Hepatocyte (in vitro differentiated cells): Measurements from ENCODE around the gene PADI2. TPM values are rescaled to one million over a fixed set of nuclear protein-coding genes. Genes with fewer than 3 reads are reported as not detected.

Experiments
- DNase-seq: peaks from one replicate; pipeline ENCODE4 v3.0.0-alpha.2; 2016; ENCODE audit warnings: low spot score
- H2AFZ ChIP-seq: fragments of 200-600 bp; sonication (generic); 2 replicates; pipeline ENCODE4 v1.6.0; 2016; ENCODE audit warnings: antibody characterized with exemption, mild to moderate bottlenecking
- H3K27ac ChIP-seq: fragments of 200-600 bp; sonication (generic); 2 replicates; pipeline ENCODE4 v1.5.1; 2016; ENCODE audit warnings: mild to moderate bottlenecking
- H3K27me3 ChIP-seq: fragments of 200-600 bp; sonication (generic); 2 replicates; pipeline ENCODE4 v1.6.1; 2016
- H3K36me3 ChIP-seq: fragments of 200-600 bp; sonication (generic); replicated peaks from 2 replicates; pipeline ENCODE4 v1.5.1; 2016; ENCODE audit warnings: low read depth; ENCODE audit not compliant: insufficient read depth
- H3K4me1 ChIP-seq: fragments of 200-600 bp; sonication (generic); 2 replicates; pipeline ENCODE4 v1.5.1; 2016; ENCODE audit warnings: mild to moderate bottlenecking, moderate library complexity; ENCODE audit not compliant: insufficient read depth
- H3K4me2 ChIP-seq: fragments of 200-600 bp; sonication (generic); 2 replicates; pipeline ENCODE4 v1.6.0; 2016
- H3K4me3 ChIP-seq: fragments of 200-600 bp; sonication (generic); 2 replicates; pipeline ENCODE4 v1.5.1; 2016; ENCODE audit warnings: mild to moderate bottlenecking
- H3K79me2 ChIP-seq: fragments of 200-600 bp; sonication (generic); 2 replicates; pipeline ENCODE4 v1.6.0; 2017; ENCODE audit warnings: mild to moderate bottlenecking
- H3K9me2 ChIP-seq: fragments of 200-600 bp; sonication (generic); replicated peaks from 2 replicates; pipeline ENCODE4 v1.6.0; 2017; ENCODE audit warnings: mild to moderate bottlenecking; ENCODE audit not compliant: insufficient read depth
- H3K9me3 ChIP-seq: fragments of 200-600 bp; sonication (generic); 2 replicates; pipeline ENCODE4 v1.5.1; 2016; ENCODE audit warnings: low read depth, mild to moderate bottlenecking
- H4K20me1 ChIP-seq: fragments of 200-600 bp; sonication (generic); 2 replicates; pipeline ENCODE4 v1.6.0; 2016; ENCODE audit warnings: mild to moderate bottlenecking; ENCODE audit not compliant: insufficient read depth, poor library complexity, severe bottlenecking
- CTCF ChIP-seq: fragments of 200-600 bp; sonication (generic); IDR thresholded peaks from 2 replicates; pipeline ENCODE4 v1.5.1; 2016; ENCODE audit warnings: antibody characterized with exemption, mild to moderate bottlenecking; ENCODE audit not compliant: poor library complexity
- EZH2 ChIP-seq: fragments of 200-600 bp; sonication (generic); IDR thresholded peaks from 2 replicates; pipeline ENCODE4 v1.6.1; 2016; ENCODE audit warnings: antibody characterized with exemption, mild to moderate bottlenecking, borderline replicate concordance
- EZH2phosphoT487 ChIP-seq: fragments of 200-600 bp; sonication (generic); IDR thresholded peaks from one replicate; pipeline ENCODE4 v1.6.1; 2018; ENCODE audit warnings: antibody characterized with exemption, mild to moderate bottlenecking, low read depth, moderate library complexity; ENCODE audit not compliant: unreplicated experiment, severe bottlenecking
- WGBS: methylation state at CpG from one replicate; pipeline ENCODE4 v1.1.6; 2016; ENCODE audit warnings: low lambda C conversion rate; ENCODE audit errors: missing lambda C conversion rate; 5-methylcytosine and 5-hydroxymethylcytosine counted together
- polyA plus RNA-seq: library from polyadenylated mRNA; unstranded; fragments of >200 nt; fragmentation: Nextera tagmentation; extraction: Ambion mirVana; gene quantifications from 2 replicates; pipeline ENCODE4 v1.2.1, GENCODE V29; 2016
- total RNA-seq: library from RNA; depleted of rRNA; stranded (reverse); fragments of >200 nt; gene quantifications from 2 replicates; pipeline ENCODE4 v1.2.3, GENCODE V29; 2014

Gene PADI2
- total and polyA plus RNA-seq, 2 experiments from 2014 or later: 10.6 to 11.3 TPM

GRCh38 chr1:17161137-17161740 lies 42.0 kb upstream of the PADI2 start:
- Histone ChIP-seq H2AFZ (no peak overlapping the region), H3K9me2 (no peaks in the 10 kb centered on the region), H3K27ac (no peak overlapping the region), H3K4me2 (no peak overlapping the region), H3K79me2 (no peaks in the 10 kb centered on the region), H3K27me3 (no peaks in the 10 kb centered on the region), H3K9me3 (no peaks in the 10 kb centered on the region), H3K36me3 (no peaks in the 10 kb centered on the region), H3K4me1 (no peaks in the 10 kb centered on the region), H3K4me3 (no peak overlapping the region), H4K20me1 (no peaks in the 10 kb centered on the region)
- 94% methylated on average over 3 of the region's 3 CpGs for WGBS
- TF ChIP-seq EZH2: no peak
- TF ChIP-seq CTCF: no peak
- no peak for TF ChIP-seq EZH2phosphoT487
- no peak for DNase-seq

GRCh38 chr1:17158961-17159360 lies 39.7 kb upstream of the PADI2 start:
- no peaks in the 10 kb centered on the region for H3K9me2 ChIP-seq
- no peak overlapping the region for H3K27ac ChIP-seq
- H4K20me1 ChIP-seq: no peaks in the 10 kb centered on the region
- no peaks in the 10 kb centered on the region for H3K4me1 ChIP-seq
- H3K36me3 ChIP-seq: no peaks in the 10 kb centered on the region
- WGBS: 95% methylated on average over 2 of the region's 2 CpGs
- DNase-seq: no peak
- no peak overlapping the region for H3K4me2 ChIP-seq
- no peak overlapping the region for H2AFZ ChIP-seq
- no peaks in the 10 kb centered on the region for H3K79me2 ChIP-seq
- H3K4me3 ChIP-seq: no peak overlapping the region
- no peaks in the 10 kb centered on the region for H3K9me3 ChIP-seq
- no peaks in the 10 kb centered on the region for H3K27me3 ChIP-seq
- TF ChIP-seq EZH2: no peak
- TF ChIP-seq EZH2phosphoT487: no peak
- TF ChIP-seq CTCF: no peak

DNA sequence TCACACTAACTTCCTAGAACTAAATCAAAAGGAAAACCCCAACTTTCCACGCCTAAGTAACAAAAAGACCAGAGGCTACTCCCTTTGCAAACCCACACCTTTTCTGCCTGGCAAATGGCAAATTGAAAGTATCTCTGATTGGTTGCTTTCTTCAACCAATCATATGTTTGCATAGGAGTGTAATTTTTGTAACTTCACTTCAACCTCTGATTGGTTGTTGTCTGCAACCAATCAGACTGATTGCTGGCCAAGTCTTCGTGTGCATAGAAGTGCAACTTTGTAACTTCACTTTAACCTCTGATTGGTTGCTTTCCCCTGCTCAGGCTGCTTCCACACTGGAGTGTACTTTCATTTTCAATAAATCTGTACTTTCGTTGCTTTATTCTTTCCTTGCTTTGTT lies 36.9 kb upstream of the PADI2 start:
- no peak overlapping the region for H3K4me3 ChIP-seq
- H3K79me2 ChIP-seq: no peaks in the 10 kb centered on the region
- H3K9me2 ChIP-seq: no peaks in the 10 kb centered on the region
- no peaks in the 10 kb centered on the region for H4K20me1 ChIP-seq
- WGBS: 70% methylated on average over 3 of the region's 3 CpGs
- peak overlapping the region; percentile 68 for H3K27ac ChIP-seq
- H2AFZ ChIP-seq: no peak overlapping the region
- H3K27me3 ChIP-seq: no peaks in the 10 kb centered on the region
- DNase-seq: no peak
- H3K36me3 ChIP-seq: no peaks in the 10 kb centered on the region
- TF ChIP-seq CTCF (no peak), EZH2phosphoT487 (no peak), EZH2 (no peak)
- H3K9me3 ChIP-seq: no peaks in the 10 kb centered on the region
- no peaks in the 10 kb centered on the region for H3K4me1 ChIP-seq
- no peak overlapping the region for H3K4me2 ChIP-seq
